ENCODE results near the gene BRCC3.

Gene BRCC3

GRCh38 chrX:155108427-155108826 is 37.1 kb downstream of the BRCC3 start:
- TF ChIP-seq CTCF (IDR thresholded peaks at IDR 0.05), result no peak

GRCh38 chrX:155112171-155112570 is 40.9 kb downstream of the BRCC3 start:
- no peak for TF ChIP-seq CTCF (IDR thresholded peaks at IDR 0.05)
- no peak overlapping the region for H3K27ac ChIP-seq
- H3K4me3 ChIP-seq, result no peak overlapping the region
- DNase-seq (ENCODE audit: low spot score), result no peak

More at GRCh38 chrX:155108427-155108826, 37.1 kb downstream of the BRCC3 start:
- Histone ChIP-seq H3K4me3 (no peak overlapping the region), H3K27ac (no peak overlapping the region)
- DNase-seq (ENCODE audit: low spot score), result no peak

- no peak for DNase-seq (ENCODE audit: low spot score)
- no peak overlapping the region for H3K27ac ChIP-seq
- H3K4me3 ChIP-seq, result no peak overlapping the region
- TF ChIP-seq CTCF (IDR thresholded peaks at IDR 0.05), result no peak
Observed at GRCh38 chrX:155113097-155113496, 41.8 kb downstream of the BRCC3 start.

GRCh38 chrX:155115174-155115819 is 44.0 kb downstream of the BRCC3 start:
- DNase-seq (ENCODE audit: low spot score), result no peak
- TF ChIP-seq CTCF (IDR thresholded peaks at IDR 0.05), result no peak
- no peak overlapping the region for H3K27ac ChIP-seq

GRCh38 chrX:155127465-155127864 is 56.2 kb downstream of the BRCC3 start:
- DNase-seq (ENCODE audit: low spot score), result no peak
- no peak for TF ChIP-seq CTCF (IDR thresholded peaks at IDR 0.05)
- Histone ChIP-seq H3K4me3 (no peak overlapping the region), H3K27ac (no peak overlapping the region)

More at GRCh38 chrX:155115174-155115819, 44.0 kb downstream of the BRCC3 start:
- H3K4me3 ChIP-seq, result no peak overlapping the region

- H3K27ac ChIP-seq, result no peak overlapping the region
- no peak for DNase-seq (ENCODE audit: low spot score)
- no peak overlapping the region for H3K4me3 ChIP-seq
- no peak for TF ChIP-seq CTCF (IDR thresholded peaks at IDR 0.05)
Observed at GRCh38 chrX:155127940-155128339, 56.6 kb downstream of the BRCC3 start.

GRCh38 chrX:155132110-155132509 is 60.8 kb downstream of the BRCC3 start:
- Histone ChIP-seq H3K27ac (no peak overlapping the region), H3K4me3 (no peak overlapping the region)
- DNase-seq (ENCODE audit: low spot score), result no peak
- no peak for TF ChIP-seq CTCF (IDR thresholded peaks at IDR 0.05)

All from coronary artery (tissue), 2 donors.